Adipose tissue (tissue), 3 donors: Measurements from ENCODE around the gene FAM9C. TPM values are rescaled to one million over a fixed set of nuclear protein-coding genes. Genes with fewer than 3 reads are reported as not detected.
"Not testable (repeated sequence)": the region's sequence is repeated elsewhere in the genome, so short reads cannot be mapped to it uniquely, and the experiment has no call there.

ENCODE experiments used
- H3K27ac ChIP-seq: one replicate; pipeline ENCODE4 v1.5.1; 2013; ENCODE audit warnings: low read depth, low read length
- WGBS, 3 donors: extraction: QIAGEN DNeasy Blood & Tissue Kit; methylation state at CpG; one replicate each; pipeline ENCODE4 v1.1.7; 2013; 5-methylcytosine and 5-hydroxymethylcytosine counted together
- polyA plus RNA-seq, 3 donors: library from polyadenylated mRNA; stranded (reverse); fragments of 200-250 nt; gene quantifications; one replicate each; pipeline ENCODE4 v1.2.3, GENCODE V29; 2013
- donor health status: healthy with polysubstance abuse.
- donor health status: Bipolar disorder and iron deficiency.
- donor health status: healthy.

FAM9C gene
- polyA plus RNA-seq, 3 donors = 0.09 TPM; not detected in 2

DNA sequence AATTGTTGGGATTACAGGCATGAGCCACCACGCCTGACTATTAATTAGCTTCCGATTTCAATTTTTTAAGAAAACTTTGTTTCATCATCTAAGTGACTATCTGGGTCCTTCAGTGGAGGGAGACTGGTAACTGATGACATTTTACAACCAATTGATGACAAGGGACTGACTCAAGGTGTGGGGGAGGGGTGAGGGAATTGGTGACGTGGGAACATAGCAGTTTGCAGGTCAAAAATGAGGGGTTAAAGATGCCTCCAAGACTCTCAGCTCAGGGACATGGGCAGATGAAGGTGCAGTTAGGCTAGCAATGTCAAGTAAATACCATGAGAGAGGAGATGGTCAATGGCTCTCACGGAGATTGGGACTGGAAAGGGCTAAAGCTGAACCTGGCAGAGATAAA is 5.7 kb upstream of the FAM9C start:
- no peak overlapping the region for H3K27ac ChIP-seq
- WGBS, 3 donors = 91 to 98% (median 94%) methylated on average over 4 of the region's 4 CpGs

DNA sequence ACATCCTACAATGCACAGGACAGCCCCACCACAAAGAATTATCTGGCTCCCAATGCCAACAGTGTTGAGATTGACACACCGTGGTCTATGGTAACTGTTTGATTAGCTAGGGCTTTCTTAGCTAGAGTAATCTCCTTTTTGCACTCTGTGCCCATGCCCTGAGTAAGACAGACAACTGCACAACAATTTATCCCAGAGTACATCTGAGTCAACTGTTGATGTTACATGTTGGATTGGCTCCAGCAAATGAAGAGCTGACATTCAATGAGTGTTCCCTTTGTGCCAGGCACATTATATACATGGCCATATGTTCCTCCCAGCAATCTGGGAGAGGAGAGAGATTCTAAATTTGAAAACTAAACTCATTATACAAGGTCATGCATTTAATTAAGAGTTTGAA is 3.9 kb upstream of the FAM9C start:
- 85 to 100% (median 96%) methylated on average over 1 of the region's 1 CpG for WGBS, 3 donors
- no peak overlapping the region for H3K27ac ChIP-seq

DNA sequence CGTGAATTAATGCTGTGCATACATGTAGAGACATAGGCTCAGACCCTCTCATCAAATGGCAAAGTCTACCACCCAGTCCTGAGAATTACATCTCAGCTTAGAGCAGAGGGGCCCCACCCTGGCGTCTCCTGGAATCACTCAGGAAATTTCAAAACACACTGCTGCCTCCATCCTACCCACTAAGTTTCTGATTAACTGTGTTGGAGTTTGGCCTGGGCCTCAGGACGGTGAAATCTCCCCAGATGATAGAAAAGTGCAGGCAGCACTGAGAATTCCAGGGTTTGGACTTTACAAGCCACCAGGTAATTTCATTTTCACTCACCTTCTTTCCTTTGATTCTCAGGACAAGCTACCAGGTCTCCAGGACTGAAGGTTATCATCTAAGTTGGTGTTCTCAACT is 3.3 kb upstream of the FAM9C start:
- no peak overlapping the region for H3K27ac ChIP-seq
- 69 to 92% (median 69%) methylated on average over 3 of the region's 3 CpGs for WGBS, 3 donors

DNA sequence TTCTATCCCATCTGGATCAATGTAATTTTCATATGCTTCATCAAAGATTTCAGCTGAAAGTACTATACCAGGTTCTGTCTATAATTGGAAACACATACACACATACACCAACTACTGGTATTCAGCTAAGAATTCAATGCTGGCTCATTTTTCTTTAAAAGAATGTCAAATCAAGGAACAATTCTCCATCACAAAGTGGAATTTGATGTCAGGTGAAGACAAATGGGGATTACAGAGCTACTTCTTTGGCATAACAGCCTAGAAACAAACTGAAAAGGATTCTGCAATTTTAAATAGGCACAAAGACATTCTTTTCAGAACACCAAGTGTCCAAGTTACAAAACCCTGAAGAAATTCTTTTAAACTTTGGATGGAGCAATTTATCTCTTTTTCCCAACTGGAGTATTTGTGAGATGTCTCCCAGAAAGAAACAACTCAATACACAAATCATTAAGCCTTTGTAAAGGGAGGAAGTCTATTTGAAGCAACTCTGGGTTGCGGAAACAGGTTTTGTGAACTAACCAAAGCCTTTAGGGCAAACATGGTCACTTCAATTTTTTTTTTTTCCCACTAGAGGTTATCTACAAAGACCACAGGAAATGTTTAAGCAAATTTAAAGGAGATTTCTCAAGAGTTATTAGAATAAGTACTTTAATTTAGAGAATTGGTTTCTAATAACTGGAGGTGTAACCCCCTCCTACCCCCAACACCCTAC is 1.9 kb upstream of the FAM9C start:
- WGBS, 3 donors = 59 to 76% (median 67%) methylated on average over 1 of the region's 1 CpG
- no peak overlapping the region for H3K27ac ChIP-seq

DNA sequence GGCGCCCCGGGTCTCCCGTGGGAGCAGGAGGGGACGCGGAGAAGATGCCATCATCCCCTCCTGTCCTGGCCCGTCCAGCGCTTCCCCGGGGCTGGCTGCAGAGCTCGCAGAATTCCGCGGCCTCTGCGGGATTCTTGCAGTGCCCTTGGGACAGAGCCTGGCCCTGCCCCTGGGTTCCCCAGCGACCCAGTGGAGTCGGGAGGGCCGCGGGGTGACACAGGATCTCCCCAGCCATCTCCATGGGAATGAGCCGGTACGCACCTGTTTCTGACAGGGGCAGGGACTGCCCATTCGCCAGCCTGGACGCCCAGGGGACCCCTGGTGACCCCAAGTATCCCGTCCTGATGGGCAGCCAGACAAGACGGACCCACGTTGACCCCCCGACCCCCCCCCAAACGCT is 482 bp downstream of the FAM9C start:
- 84 to 97% (median 96%) methylated on average over 14 to 25 of the region's 25 CpGs for WGBS, 3 donors

DNA sequence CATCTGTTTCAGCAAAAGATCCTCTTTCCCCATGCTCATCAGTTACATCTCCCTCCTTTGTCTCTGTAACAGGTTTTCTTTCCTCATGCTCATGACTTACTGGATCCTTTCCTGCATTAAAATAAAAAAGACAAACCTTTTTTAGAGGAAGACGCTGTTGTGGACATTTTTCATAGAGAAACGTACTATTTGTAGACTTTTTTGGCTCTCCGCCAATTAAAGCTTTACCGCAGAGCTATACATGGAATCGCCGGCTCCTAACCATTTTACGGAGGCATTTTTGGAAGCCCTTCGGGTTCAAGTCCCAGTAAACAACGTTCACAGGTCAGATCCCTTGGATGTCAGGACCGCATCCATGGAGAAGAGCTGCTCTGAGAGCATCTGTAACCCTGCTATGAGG is 1.3 kb downstream of the FAM9C start:
- H3K27ac ChIP-seq = no peak overlapping the region
- 65 to 81% (median 76%) methylated on average over 10 of the region's 10 CpGs for WGBS, 3 donors

More for the DNA sequence above, 482 bp downstream of the FAM9C start:
- no peak overlapping the region for H3K27ac ChIP-seq

DNA sequence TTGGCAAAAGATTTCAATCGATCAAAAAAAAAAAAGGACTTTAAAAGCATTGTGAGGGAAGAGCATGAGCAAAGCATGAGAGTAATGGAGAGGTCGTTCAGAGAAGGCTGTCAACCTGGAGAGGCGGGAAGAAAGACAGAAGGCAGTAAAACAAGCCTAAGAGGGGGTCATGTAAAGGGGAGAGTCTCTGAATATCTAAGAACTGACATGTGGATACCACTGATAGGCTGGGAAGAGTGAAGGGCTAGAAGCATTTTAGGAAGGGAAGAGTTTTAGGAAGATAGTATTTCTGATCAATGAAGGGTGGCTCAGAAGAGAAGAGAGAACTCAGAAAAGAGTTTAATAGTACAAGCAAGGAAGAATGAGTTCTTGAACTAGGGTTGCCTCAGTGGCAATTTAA is 7.5 kb downstream of the FAM9C start:
- 68 to 88% (median 73%) methylated on average over 3 of the region's 3 CpGs for WGBS, 3 donors
- no peak overlapping the region for H3K27ac ChIP-seq

DNA sequence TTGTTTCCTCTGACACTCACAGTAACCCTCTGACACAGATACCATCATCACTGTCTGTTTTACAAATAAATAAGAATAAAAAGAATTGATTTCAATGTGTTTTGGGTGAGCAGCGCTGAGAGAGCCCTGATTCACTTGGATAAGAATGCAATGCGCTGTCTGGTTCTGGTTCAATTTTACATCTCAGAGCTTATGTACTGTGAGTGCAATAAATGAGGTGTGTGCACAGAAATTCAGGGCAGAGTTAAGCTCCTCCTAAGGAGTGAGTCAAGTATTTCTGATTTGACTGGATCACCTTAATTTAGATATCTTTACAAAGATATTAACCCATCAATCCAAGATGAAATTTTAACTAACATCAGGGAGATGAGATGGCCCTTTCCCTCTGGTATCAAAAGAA is 11.2 kb downstream of the FAM9C start:
- H3K27ac ChIP-seq = no peak overlapping the region
- WGBS, 3 donors = 95 to 100% (median 99%) methylated on average over 2 of the region's 2 CpGs

DNA sequence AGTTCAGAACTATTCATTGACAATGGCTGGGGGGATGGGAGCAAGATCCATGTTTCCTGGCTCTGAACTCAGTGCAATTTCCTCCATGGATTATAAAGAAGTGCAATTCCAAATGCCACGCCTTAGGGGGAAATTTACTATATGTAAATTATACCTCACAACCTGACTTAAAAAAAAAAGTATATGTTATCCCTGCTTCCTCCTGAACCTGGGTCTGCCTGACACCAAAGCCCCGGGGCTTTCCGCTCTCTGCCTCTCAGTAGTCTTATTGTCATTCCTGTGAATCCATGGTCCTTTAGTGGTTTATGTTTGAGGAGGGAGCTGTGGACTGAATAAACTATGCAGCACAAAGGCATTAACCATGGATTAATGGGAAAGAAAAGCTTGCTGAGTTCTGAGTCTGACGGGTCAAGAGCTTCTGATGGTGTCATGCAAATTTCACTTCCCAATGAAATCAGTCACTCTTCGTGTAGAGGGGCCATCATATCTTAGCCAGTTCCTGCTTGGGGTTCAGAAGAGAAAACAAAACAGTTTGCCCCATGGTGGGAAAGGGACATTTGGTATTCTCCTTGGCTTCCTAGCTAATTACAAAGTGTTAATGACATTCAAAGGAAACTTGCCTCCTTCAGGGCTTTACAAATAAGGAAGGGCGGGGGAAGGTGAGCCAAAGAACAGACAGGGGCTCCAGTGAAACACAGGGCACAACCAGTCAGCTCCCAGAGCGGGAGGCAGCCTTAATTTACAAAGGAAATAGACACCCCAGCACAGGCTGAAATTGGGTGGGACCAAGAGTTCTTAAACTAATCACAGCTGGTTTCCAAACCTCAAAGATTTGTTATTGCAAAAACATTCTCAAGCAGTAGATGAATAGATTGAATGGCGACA is 14.3 kb downstream of the FAM9C start:
- H3K27ac ChIP-seq = no peak overlapping the region

DNA sequence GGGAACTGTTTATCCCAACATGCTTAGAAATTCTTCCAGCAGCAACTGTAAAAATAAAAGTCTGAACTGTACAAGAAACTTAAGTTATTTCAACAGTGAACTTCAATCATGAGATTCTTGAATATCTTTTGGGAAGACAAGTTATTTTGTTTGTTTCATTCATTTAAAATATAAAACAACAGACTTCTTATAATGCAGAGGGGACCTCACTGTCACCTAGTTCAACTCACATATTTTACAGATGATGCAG is 14.9 kb downstream of the FAM9C start:
- H3K27ac ChIP-seq = no peak overlapping the region

More for the DNA sequence above, 14.3 kb downstream of the FAM9C start:
- WGBS, 3 donors = 48 to 69% (median 65%) methylated on average over 8 of the region's 8 CpGs

DNA sequence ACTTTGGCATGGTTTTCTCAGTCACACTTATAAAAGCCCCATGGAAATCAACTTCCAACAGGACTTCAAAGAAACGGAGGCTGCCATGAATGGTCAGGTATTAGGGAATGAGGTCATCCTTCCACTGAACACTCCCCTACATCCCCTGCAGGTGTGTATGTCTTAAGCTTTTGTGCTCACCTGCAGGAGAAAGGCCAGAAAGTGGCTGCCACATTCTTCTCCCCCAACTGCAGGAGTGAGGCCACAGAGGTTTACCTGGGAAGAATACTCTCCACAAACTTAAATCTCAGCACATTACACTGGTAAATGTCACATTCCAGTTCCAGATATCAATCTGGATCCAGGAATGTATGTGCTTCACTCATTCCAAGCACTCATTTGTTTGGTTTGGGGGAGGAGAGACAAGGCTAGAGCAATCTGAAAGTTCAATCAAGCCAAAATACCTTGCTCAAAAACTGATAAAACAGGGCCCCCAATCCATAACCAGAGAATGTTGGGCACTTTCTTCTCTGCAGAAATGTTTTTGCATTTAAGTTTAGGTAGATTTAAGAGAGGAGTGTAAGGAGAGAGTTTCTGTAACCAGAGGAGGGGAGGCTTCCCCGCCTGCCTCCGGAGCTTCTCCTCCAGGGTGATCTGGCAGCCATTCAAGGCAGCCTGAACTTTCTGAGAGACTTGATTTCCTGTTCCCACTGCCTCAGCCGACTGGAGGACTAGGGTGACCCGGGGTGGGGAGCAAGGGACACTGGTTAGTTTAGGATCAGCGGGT is 15.4 kb downstream of the FAM9C start:
- H3K27ac ChIP-seq = no peak overlapping the region
- WGBS, 3 donors = 18 to 24% (median 19%) methylated on average over 6 of the region's 6 CpGs

DNA sequence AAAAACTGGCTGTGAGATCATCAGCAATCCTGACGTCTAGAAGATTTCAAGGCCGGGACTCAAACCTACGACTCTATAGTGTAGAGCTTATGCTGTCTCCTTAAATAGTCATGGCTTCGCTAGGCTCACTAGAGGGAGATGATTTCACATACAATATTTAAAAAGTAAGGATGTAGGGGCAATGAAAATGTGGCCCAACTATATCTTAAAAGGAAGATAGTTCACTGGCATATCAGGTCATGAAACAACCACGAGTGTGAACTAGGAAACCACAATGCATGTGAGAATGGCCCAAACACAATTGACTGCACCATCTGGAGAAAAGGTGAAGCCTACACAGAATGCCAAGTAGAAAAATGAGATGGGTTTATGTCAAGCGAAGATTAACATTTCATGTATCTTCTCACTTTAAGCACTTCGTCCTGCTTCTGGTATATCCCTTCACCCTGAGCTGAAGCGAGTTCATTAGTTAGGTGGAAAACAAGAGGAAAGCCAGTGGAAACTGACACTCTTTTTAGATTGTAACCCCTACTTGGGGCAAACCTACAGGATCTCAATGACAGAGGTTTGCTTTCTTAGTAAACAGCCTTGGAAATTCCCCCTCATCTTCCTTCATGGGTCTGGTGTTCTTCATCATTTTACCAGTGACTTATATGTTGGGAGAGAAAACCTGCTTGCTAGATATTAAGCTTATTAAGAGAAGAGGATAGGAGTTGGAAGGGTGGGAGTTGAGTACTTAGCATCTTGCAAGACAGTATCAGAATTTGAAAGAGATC is 17.4 kb downstream of the FAM9C start:
- 84 to 89% (median 89%) methylated on average over 8 of the region's 8 CpGs for WGBS, 3 donors
- no peak overlapping the region for H3K27ac ChIP-seq

DNA sequence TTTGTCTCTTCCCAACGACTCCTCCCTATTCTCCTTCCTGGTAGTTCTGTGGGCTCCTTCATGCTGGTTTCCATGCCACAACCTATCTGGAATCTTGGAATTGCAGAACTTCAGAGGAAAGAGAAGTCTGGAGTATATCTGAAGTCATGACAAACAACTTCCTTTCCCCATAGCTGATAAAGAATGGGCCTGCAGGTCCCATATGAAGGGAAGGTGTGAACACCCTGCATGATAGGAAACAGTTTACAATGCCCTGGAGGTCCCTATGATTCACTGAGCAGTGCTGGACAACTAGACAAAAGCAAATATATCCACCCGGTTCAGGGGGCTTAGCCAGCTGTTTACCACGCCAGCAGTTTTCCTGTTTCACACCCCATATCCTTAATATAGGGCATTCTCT is 19.4 kb downstream of the FAM9C start:
- 68 to 88% (median 82%) methylated on average over 3 of the region's 3 CpGs for WGBS, 3 donors

DNA sequence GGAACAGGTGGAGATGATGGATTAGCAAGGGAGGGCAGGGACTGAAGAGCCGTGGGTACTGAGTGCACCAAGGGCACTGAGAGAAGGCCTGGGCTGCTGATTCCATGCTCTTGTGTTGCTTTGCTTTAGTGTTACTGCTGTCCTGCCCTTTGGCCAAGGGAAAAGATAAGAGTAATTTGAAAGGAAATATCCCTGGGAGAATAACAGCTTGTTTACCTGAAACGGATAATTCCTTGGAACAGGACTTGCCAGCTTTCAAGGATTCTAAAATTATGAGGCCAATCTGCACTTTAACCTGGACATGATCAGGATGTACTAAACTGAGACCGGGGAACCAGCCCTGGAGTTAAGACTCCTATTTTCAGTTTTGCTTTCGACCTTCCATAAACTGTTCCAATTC is 20.4 kb downstream of the FAM9C start:
- no peak overlapping the region for H3K27ac ChIP-seq
- 57 to 73% (median 67%) methylated on average over 4 of the region's 4 CpGs for WGBS, 3 donors

More for the DNA sequence above, 19.4 kb downstream of the FAM9C start:
- no peak overlapping the region for H3K27ac ChIP-seq

DNA sequence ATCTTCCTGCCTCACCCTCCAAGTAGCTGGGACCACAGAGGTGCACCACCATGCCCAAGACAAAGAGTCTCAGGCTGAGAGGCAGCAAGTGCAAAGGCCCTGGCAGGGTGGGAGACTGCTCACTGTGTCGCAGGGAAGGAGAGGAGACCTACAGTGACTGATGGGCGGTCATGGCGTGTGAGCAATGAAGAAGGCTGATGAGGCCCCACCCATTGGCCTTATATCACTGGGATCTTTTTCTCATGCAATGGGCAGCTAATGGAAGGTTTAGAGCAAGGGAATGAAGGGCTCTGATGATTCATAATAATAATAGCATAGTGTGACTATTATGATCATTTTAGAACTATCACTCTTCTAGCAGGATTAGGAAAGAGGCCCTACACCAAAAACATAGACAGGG is 20.9 kb downstream of the FAM9C start:
- no peak overlapping the region for H3K27ac ChIP-seq
- 93 to 100% (median 97%) methylated on average over 3 of the region's 3 CpGs for WGBS, 3 donors

DNA sequence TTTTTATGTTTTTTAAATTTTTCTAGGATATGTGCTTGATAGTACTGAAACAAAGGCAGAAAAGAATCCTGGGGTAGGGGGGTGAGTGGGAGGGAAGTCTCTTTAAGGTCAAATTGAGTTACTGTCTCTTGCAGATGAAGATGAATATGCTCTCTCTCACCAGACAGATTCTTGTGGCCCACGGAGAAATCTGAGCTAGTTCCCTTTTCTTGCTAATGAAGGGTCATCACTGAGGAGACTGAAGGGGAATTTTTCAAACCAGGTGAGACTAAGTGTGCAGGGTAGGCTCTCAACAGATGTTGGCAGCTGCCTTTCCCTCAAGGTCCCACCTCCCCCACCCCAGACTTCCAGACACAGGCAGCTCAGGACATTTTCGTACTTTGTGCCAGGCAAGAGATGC is 21.5 kb downstream of the FAM9C start:
- 55 to 57% (median 56%) methylated on average over 2 of the region's 2 CpGs for WGBS, 3 donors
- no peak overlapping the region for H3K27ac ChIP-seq

DNA sequence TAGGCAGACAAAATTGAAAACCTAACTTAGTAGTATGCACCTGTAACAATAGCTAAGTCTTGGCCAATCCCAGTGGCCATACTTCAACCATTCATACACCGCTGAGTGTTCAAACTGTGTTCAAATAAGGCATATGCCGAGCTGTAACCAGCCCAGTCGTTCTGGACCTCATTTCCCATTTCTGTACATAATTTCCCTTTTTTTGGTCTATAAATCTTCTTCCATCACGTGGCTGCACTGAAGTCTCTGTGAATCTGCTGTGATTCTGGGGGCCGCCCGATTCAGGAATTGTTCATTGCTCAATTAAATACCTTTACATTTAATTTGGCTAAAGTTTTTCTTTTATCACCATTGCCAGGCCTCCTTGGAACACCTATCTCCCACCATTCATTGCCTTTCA is 27.7 kb downstream of the FAM9C start:
- 55 to 92% (median 62%) methylated on average over 6 of the region's 6 CpGs for WGBS, 3 donors
- H3K27ac ChIP-seq = not testable (repeated sequence)

DNA sequence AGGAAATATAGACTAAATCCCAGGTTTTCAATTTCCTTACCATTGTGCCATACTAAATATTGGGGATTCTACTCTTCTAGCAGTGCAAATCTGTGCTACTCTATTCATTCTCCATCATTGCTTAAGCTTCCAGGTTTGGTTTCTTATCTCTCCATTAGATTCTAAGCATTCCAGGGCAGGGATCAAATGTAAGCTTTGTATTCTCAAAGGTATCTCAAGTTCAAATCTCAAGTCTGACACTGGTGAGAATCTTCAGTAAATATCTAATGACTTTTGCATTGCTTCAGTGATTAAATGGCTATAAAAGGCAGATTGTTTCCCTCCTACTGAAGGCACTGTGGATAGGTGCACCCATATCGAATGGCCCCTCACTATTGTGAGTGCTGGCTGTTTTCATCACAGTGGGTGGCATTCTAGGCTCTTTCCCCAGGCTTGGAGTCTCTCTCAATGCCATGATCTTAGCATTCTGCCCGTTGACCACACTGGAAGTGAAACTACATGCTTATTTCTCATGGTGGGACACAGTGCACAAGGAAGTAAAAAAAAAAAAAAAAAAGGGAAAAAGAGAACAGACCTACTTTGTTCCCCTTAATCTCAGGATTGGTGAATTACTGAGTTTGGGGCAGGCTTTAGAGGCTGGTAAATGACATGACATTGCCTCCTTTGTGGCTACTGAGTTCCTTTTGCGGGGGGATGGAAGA is 28.7 kb downstream of the FAM9C start:
- WGBS, 3 donors = 56 to 85% (median 65%) methylated on average over 3 of the region's 3 CpGs
- no peak overlapping the region for H3K27ac ChIP-seq
